ENCODE data around the gene TMEM127.
A peak's percentile ranks its signal among the peaks of the same experiment; 100 is the strongest.

The TMEM127 gene

GRCh38 chr2:96249654-96250053 is 16.1 kb downstream of the TMEM127 start:
- Histone ChIP-seq H3K27ac (no peak overlapping the region), H3K27me3 (replicated peaks) (no peaks in the 10 kb centered on the region), H3K36me3 (replicated peaks) (peaks cover 17% of the 10 kb centered on the region), H3K4me3 (ENCODE audit: low read depth, low read length) (no peak overlapping the region)
- in situ Hi-C loops (cut with HindIII; ENCODE audit: low pct_ligation_motif_present, low sequenced_read_pairs) = no loop called here
- TF ChIP-seq CTCF (IDR thresholded peaks at IDR 0.05; ENCODE audit: low read depth, low read length, missing control alignments) = no peak
- no peak for DNase-seq

GRCh38 chr2:96248624-96249023 is 17.2 kb downstream of the TMEM127 start:
- Histone ChIP-seq H3K36me3 (replicated peaks) (peaks cover 7% of the 10 kb centered on the region), H3K4me3 (ENCODE audit: low read depth, low read length) (no peak overlapping the region), H3K27me3 (replicated peaks) (no peaks in the 10 kb centered on the region), H3K27ac (no peak overlapping the region)
- no peak for TF ChIP-seq CTCF (IDR thresholded peaks at IDR 0.05; ENCODE audit: low read depth, low read length, missing control alignments)
- in situ Hi-C loops (cut with HindIII; ENCODE audit: low pct_ligation_motif_present, low sequenced_read_pairs) = no loop called here
- DNase-seq = no peak

GRCh38 chr2:96247896-96248295 is 17.9 kb downstream of the TMEM127 start:
- no peak overlapping the region for H3K4me3 ChIP-seq (ENCODE audit: low read depth, low read length)
- TF ChIP-seq CTCF (IDR thresholded peaks at IDR 0.05; ENCODE audit: low read depth, low read length, missing control alignments) = no peak
- H3K27ac ChIP-seq = no peak overlapping the region
- no peak for DNase-seq
- in situ Hi-C loops (cut with HindIII; ENCODE audit: low pct_ligation_motif_present, low sequenced_read_pairs) = no loop called here
- no peaks in the 10 kb centered on the region for H3K36me3 ChIP-seq (replicated peaks)
- H3K27me3 ChIP-seq (replicated peaks) = no peaks in the 10 kb centered on the region

- Histone ChIP-seq H3K27me3 (replicated peaks) (no peaks in the 10 kb centered on the region), H3K27ac (no peak overlapping the region), H3K4me3 (ENCODE audit: low read depth, low read length) (no peak overlapping the region), H3K36me3 (replicated peaks) (no peaks in the 10 kb centered on the region)
- in situ Hi-C loops (cut with HindIII; ENCODE audit: low pct_ligation_motif_present, low sequenced_read_pairs) = no loop called here
- no peak for DNase-seq
- no peak for TF ChIP-seq CTCF (IDR thresholded peaks at IDR 0.05; ENCODE audit: low read depth, low read length, missing control alignments)
Observed at GRCh38 chr2:96247009-96247408, 18.8 kb downstream of the TMEM127 start.

GRCh38 chr2:96245609-96246390 is 20.0 kb downstream of the TMEM127 start:
- no peaks in the 10 kb centered on the region for H3K36me3 ChIP-seq (replicated peaks)
- in situ Hi-C loops (cut with HindIII; ENCODE audit: low pct_ligation_motif_present, low sequenced_read_pairs) = no loop called here
- peak overlapping the region; percentile 58 for H3K27ac ChIP-seq
- peak; percentile 65 for DNase-seq
- no peaks in the 10 kb centered on the region for H3K27me3 ChIP-seq (replicated peaks)
- H3K4me3 ChIP-seq (ENCODE audit: low read depth, low read length) = no peak overlapping the region
- TF ChIP-seq CTCF (IDR thresholded peaks at IDR 0.05; ENCODE audit: low read depth, low read length, missing control alignments) = no peak

GRCh38 chr2:96243843-96244242 is 22.0 kb downstream of the TMEM127 start:
- in situ Hi-C loops (cut with HindIII; ENCODE audit: low pct_ligation_motif_present, low sequenced_read_pairs) = no loop called here
- H3K27me3 ChIP-seq (replicated peaks) = no peaks in the 10 kb centered on the region
- DNase-seq = no peak
- no peaks in the 10 kb centered on the region for H3K36me3 ChIP-seq (replicated peaks)
- no peak for TF ChIP-seq CTCF (IDR thresholded peaks at IDR 0.05; ENCODE audit: low read depth, low read length, missing control alignments)
- H3K4me3 ChIP-seq (ENCODE audit: low read depth, low read length) = no peak overlapping the region
- H3K27ac ChIP-seq = no peak overlapping the region

All from brain microvascular endothelial cell (primary cell).